Natural killer cell (primary cell): ENCODE measurements around the gene SPINK6. TPM values are rescaled to one million over a fixed set of nuclear protein-coding genes. Genes with fewer than 3 reads are reported as not detected.

ENCODE experiments used
- ATAC-seq, 3 donors: fragments of 150-1000 bp in 2 of 3; fragments of 200-7000 bp in 1 of 3; cut with Tn5 transposase; 1 replicate in 1 of 3; 2 replicates in 2 of 3; pipeline ENCODE4 v1.10.0; 2021; ENCODE audit warnings: mild to moderate bottlenecking in 2 of 3, moderate library complexity in 2 of 3
- DNase-seq, 2 donors: peaks; one replicate each; pipeline versions ENCODE4 v3.0.0 to v3.0.0-alpha.2; 2013 to 2021; ENCODE audit warnings: mixed read lengths in 1 of 2
- H3K27ac ChIP-seq: one replicate; pipeline ENCODE4 v1.5.1; 2013; ENCODE audit warnings: mild to moderate bottlenecking, low read length
- H3K27me3 ChIP-seq: one replicate; pipeline ENCODE4 v1.6.1; 2013; ENCODE audit warnings: low read length; ENCODE audit not compliant: control insufficient read depth, insufficient read depth
- H3K36me3 ChIP-seq: one replicate; pipeline ENCODE4 v1.6.1; 2013; ENCODE audit warnings: low read length; ENCODE audit not compliant: control insufficient read depth, insufficient read depth
- H3K4me1 ChIP-seq: one replicate; pipeline ENCODE4 v1.6.1; 2013; ENCODE audit warnings: low read length; ENCODE audit not compliant: control insufficient read depth, insufficient read depth
- H3K4me3 ChIP-seq: one replicate; pipeline ENCODE4 v1.5.1; 2013; ENCODE audit warnings: low read length
- H3K9me3 ChIP-seq: one replicate; pipeline ENCODE4 v1.6.1; 2013; ENCODE audit warnings: low read length; ENCODE audit not compliant: control insufficient read depth, insufficient read depth
- H3K27ac Mint-ChIP-seq, 2 donors: one replicate each; pipeline ENCODE4 v1.8.0; 2022; ENCODE audit warnings: mild to moderate bottlenecking in 2 of 2, mixed read lengths in 2 of 2, moderate library complexity in 1 of 2
- H3K27me3 Mint-ChIP-seq, 2 donors: one replicate each; pipeline ENCODE4 v1.8.0; 2022; ENCODE audit warnings: low read depth in 2 of 2, mixed read lengths in 2 of 2
- H3K36me3 Mint-ChIP-seq: one replicate; pipeline ENCODE4 v1.8.0; 2022; ENCODE audit warnings: mixed read lengths
- H3K4me1 Mint-ChIP-seq, 2 donors: one replicate each; pipeline ENCODE4 v1.8.0; 2022; ENCODE audit warnings: mixed read lengths in 2 of 2
- H3K4me3 Mint-ChIP-seq: one replicate; pipeline ENCODE4 v1.8.0; 2022; ENCODE audit warnings: mild to moderate bottlenecking, moderate library complexity, mixed read lengths
- H3K9me3 Mint-ChIP-seq, 2 donors: one replicate each; pipeline ENCODE4 v1.8.0; 2022; ENCODE audit warnings: mixed read lengths in 2 of 2
- CTCF ChIP-seq: fragments of 200-600 bp; IDR thresholded peaks from one replicate; pipeline ENCODE4 v1.8.0; 2022; ENCODE audit warnings: antibody characterized with exemption
- intact Hi-C: fragments of 100-400 bp; cut with micrococcal nuclease; formaldehyde crosslinking; loops from one replicate; pipeline ENCODE4 v1.14.2; 2022
- total RNA-seq, 4 donors: library from RNA; stranded (reverse); fragments of 120-200 nt in 1 of 4; gene quantifications; one replicate each; pipeline versions ENCODE4 v1.2.3 to v1.2.4, GENCODE V29; 2013 to 2022

SPINK6 gene
- total RNA-seq, 3 donors from 2014 or later (not counting 1 experiment from before 2014, with no cell fraction given) = not detected

GRCh38 chr5:148261221-148261620, 58.4 kb downstream of the SPINK6 start:
- no peaks in the 10 kb centered on the region for H3K4me1 ChIP-seq
- ATAC-seq (no peak), DNase-seq (no peak)
- peaks cover 4% of the 10 kb centered on the region for H3K9me3 ChIP-seq
- Mint-ChIP-seq H3K27ac (no peak overlapping the region), H3K4me1 (no peaks in the 10 kb centered on the region), H3K36me3 (peaks cover 17% of the 10 kb centered on the region), H3K27me3 (peaks cover 0 to 3% of the 10 kb centered on the region in 2 donors), H3K4me3 (no peak overlapping the region), H3K9me3 (peaks cover 10 to 26% of the 10 kb centered on the region in 2 donors)
- intact Hi-C loops = no loop called here
- TF ChIP-seq CTCF = no peak
- no peaks in the 10 kb centered on the region for H3K27me3 ChIP-seq
- H3K4me3 ChIP-seq = no peak overlapping the region
- H3K27ac ChIP-seq = no peak overlapping the region
- no peaks in the 10 kb centered on the region for H3K36me3 ChIP-seq

Other genes starting within 250 kb of the SPINK6 start
- not detected for gene SPINK5, start 139.1 kb upstream of the SPINK6 start, total RNA-seq
- gene SPINK14, start 34.5 kb upstream of the SPINK6 start, total RNA-seq = not detected
- gene MARCOL, start 35.5 kb downstream of the SPINK6 start, total RNA-seq = not detected
- not detected for gene SPINK13, start 65.8 kb downstream of the SPINK6 start, total RNA-seq
- not detected for gene SPINK7, start 109.4 kb downstream of the SPINK6 start, total RNA-seq
- not detected for gene SPINK9, start 132.5 kb downstream of the SPINK6 start, total RNA-seq
- 10 to 100 TPM; 55.2 to 76.6 (median 65.1) TPM for gene FBXO38, start 180.9 kb downstream of the SPINK6 start, total RNA-seq